OCI-LY1 (cell line): ENCODE data around the gene UNC119B.

Experiments used
- EZH2 ChIP-seq: fragments of 200-600 bp; sonication (generic), shearing (Covaris generic); IDR thresholded peaks from 2 replicates; pipeline ENCODE4 v1.8.0; 2017; ENCODE audit warnings: borderline replicate concordance, mixed run types, mild to moderate bottlenecking, antibody characterized with exemption, low read length, moderate library complexity, mixed read lengths
- TF ChIP-seq, protein P1 (sequence below): fragments of 200-600 bp; sonication (generic), shearing (Covaris generic); IDR thresholded peaks from 2 replicates; pipeline ENCODE4 v1.5.1; 2017; ENCODE audit warnings: mild to moderate bottlenecking, antibody characterized with exemption, low read length, moderate library complexity, mixed read lengths

DNA sequence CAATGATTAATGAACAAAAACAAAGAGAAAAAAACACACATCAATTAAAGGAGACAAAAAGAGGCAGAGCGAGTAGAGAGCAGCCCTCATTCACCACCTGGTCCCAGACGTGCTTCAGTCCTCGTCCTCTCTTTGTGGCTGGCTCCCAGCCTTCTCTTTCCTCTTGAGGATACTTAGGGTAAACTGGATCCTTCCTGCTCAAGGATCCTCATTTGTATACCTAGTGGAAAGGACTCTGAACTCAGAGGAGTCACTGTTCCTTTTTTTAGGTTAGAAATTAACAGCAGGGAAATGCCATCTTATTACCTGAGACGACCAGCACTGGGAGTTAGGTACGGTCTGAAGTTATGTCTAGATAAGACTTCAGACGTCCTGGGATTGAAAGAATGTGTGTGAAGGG, 13.6 kb upstream of the UNC119B start:
- TF ChIP-seq EZH2: no peak
- TF ChIP-seq, protein P1, sequence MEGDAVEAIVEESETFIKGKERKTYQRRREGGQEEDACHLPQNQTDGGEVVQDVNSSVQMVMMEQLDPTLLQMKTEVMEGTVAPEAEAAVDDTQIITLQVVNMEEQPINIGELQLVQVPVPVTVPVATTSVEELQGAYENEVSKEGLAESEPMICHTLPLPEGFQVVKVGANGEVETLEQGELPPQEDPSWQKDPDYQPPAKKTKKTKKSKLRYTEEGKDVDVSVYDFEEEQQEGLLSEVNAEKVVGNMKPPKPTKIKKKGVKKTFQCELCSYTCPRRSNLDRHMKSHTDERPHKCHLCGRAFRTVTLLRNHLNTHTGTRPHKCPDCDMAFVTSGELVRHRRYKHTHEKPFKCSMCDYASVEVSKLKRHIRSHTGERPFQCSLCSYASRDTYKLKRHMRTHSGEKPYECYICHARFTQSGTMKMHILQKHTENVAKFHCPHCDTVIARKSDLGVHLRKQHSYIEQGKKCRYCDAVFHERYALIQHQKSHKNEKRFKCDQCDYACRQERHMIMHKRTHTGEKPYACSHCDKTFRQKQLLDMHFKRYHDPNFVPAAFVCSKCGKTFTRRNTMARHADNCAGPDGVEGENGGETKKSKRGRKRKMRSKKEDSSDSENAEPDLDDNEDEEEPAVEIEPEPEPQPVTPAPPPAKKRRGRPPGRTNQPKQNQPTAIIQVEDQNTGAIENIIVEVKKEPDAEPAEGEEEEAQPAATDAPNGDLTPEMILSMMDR: no peak
